LHCN-M2 (cell line): ENCODE results near the gene FRMD3. TPM values are rescaled to one million over a fixed set of nuclear protein-coding genes. Genes with fewer than 3 reads are reported as not detected.

Experiments used
- DNase-seq: peaks from one replicate; pipeline ENCODE4 v3.0.0-alpha.2; 2012; ENCODE audit warnings: low read depth
- total RNA-seq: library from RNA; depleted of rRNA; stranded (reverse); fragments of >200 nt; gene quantifications from 2 replicates; pipeline ENCODE4 v1.2.3, GENCODE V29; 2014

FRMD3 gene
- total RNA-seq, 1 experiment from 2014 or later, result 10.3 TPM

DNA sequence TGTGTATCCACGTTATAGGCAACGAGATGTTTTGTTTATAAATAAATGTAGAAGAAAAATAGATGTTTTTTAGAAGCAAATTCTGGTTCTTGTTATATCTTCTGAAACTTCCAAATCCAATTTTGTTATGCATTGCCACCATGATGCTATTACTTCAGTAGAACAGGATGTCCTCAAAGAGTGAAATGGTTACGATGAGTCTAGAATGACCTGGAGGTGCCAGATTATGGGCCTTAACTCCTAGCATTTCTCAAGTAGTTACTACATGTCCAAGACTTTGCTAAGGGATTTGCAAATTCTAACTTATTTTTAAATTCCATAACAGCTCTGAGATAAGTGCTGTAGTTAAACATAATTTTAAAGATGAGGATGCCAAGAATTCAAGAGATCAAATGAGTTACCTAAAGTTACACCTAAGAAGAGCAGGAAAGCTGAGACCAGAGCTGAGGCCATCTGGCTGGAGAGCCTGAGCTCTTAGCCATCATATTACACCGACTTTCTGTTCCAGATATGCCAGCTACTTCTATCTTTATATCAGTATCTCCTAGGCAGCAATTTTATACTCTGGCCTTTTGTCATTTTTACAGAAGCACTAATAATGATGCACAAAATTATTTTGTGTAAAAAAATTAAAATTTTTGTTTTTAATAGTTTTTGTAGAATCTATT lies 302.0 kb downstream of the FRMD3 start:
- no peak for DNase-seq

DNA sequence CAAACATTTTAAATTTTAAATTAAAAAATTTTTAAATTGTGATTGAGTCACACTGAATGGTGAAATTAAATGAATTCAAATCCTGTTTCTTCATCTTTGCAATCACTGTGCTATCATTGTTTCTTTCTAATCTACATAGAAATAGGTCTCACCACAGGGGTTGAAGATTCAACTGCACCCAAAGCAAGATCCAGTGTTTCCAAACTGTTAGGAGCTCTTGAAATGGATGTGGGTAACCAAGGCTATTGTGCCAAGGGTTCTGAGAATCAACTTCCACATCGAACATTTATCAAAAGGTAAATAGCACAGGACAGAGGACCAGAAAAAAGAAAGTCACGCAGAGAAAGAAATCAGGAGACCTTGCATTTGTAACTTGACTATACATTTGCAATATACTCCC lies 302.7 kb downstream of the FRMD3 start:
- no peak for DNase-seq

DNA sequence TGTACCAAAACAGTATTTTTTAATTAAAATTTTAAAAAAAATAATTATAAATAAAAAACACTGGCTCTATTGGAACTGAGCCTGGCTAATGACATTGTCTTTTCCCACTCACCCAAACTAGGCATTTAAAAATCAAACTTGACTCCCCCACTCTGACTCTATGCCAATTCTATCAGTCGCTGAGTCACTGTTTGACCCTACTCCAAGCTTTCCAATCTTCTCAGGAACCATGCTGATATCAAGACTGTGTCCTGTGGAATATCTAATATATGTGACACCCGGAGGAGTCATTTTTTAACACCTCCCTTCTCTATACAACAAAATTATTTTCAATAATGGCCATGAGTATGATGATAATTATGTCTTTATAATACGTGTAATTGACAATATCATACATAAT lies 303.7 kb downstream of the FRMD3 start:
- DNase-seq, result no peak

DNA sequence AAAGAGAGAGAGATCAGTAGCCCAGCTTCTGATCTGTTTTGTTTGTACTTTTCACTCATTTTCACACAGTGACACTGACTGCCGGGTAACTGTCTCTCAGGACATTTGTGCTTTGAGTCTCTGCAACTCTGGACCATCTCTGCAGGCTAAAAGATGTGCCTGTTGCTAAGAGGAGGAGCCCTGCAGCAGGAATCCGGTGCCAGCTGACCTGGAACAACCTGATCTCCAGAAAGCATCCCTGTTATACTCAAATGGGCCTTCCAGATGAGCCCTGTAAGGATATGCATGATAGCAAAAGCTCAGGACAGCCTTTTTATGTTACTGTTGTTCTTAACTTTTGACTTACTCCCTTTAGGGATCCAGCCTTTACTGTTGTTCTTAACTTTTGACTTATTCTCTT lies 304.6 kb downstream of the FRMD3 start:
- DNase-seq, result no peak

DNA sequence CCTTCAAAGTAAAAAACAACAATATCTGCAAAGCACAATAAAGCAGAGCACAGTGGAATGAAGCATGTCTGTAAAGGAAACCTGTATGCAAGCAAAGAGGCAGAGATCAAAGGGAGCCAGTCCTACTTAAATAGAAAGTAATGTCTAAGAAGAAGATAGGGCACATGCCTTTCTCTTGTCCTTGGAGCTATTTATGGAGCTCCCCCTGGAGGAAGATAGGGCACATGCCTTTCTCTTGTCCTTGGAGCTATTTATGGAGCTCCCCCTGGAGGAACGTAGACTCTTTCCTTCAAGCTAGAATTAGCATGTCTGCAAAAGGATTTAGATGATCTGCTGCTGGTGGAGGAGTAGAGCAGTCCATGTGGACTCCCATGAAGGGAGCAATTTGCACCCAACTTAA lies 307.2 kb downstream of the FRMD3 start:
- DNase-seq, result no peak

DNA sequence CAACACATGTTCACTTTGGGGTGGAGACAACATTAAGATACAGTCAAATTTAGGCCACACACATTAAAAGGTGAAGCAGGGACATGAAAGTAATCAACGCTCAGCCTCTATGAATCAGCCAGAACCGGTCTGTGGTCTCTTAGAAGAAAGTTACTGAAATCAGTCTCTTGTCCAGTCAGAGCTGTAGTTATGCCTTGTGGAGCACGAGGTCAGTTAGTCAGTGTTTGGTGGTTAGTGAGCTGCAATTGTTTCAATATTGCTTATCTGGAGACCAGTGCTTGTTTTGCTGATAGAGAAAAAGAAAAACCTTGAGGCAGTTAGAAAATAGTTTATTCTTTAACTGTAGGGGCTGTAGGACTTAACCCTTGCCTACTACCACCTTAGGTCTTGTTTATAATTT lies 317.5 kb downstream of the FRMD3 start:
- DNase-seq, result peak; percentile 84

DNA sequence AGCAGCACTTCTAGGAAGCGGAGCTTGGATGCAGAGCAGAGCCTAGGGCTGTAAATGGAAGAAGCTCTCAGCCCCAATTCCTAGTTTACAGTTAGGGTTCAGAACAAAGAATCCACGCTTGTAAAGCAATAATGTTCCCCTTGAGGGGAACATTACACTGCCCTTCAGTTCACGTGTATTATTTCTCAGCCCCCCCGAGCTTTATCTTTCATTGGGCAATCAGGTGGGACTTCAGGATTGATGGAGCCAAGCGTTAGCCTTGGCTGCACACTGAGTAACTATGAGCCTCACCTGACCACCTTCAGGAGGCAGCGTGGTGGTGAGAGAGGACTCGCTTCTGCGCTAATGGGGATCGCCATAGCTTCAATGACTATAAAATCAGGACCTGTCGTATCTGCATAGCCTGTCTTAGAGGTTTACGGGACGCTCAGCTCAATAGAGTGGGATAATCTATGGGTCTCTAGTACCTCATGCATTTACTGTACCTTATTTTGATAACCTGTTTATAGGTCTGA lies 318.2 kb downstream of the FRMD3 start:
- no peak for DNase-seq

DNA sequence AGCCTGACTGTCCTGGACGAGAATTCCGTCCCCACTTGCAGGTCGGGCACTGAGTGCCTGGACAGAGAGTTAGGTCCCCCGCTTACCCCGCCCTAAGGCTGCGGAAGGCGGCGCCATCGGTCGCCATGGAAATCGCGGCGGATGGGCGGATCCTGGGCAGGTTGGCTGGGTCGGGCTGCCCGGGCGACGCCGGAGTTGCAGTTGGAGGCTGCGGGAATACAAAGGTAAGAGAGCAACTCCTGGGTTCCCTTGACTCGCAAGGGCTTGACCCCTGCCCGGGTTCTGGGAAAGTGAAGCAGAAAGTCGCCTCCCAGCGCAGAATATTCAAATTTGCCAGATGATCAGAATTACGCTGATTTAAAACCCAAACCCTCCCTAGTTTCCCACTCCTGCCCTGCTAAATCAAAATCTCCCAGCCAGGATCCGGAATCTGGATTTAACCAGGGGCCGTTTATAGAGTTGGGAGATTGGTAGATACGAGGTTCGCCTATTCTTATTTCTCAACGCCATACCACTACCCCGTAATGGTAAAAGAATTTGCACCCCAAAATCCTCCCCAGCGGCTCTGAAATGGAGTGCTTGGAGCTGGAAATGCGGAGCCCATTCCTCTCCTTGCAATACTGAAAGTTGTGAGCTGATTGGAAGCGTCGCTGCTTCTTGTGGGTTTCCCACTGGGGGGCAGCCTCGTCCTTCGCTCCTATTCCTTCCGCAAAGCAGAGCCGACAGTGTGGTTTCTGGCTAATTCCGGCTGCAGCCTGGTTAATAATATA lies 318.9 kb downstream of the FRMD3 start:
- DNase-seq, result peak; percentile 71

DNA sequence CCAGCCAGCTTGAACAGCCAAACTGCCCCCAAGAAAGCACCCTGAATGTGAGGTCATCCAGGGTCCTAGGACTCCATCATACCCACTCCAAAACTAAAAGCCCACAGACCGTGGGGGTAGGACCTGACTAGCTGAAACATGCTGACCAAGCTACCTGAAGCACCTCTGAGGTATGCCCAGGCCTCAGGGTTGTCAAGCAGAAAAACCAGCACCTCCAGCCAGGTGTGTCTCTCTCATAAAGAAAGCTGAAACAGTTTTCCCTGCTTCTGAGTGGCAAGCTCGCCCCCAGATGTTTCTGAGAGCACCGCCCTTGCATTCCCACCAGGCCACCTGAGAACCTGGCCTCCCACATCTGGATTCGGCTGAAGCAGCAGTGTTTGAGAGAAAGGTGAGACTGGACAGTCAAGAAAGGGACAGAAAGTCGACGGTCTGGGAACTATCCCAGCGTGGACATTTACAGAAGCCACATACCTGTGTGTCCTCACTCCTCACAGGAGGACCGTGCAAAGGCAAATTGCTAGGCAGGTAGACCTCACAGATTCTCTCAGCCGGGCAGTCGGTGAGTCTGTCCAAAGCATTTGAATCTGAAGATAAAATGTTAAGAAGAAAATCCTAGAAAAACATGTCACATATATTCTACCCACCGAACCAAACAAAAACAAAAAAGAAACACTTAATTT lies 319.6 kb downstream of the FRMD3 start:
- no peak for DNase-seq

DNA sequence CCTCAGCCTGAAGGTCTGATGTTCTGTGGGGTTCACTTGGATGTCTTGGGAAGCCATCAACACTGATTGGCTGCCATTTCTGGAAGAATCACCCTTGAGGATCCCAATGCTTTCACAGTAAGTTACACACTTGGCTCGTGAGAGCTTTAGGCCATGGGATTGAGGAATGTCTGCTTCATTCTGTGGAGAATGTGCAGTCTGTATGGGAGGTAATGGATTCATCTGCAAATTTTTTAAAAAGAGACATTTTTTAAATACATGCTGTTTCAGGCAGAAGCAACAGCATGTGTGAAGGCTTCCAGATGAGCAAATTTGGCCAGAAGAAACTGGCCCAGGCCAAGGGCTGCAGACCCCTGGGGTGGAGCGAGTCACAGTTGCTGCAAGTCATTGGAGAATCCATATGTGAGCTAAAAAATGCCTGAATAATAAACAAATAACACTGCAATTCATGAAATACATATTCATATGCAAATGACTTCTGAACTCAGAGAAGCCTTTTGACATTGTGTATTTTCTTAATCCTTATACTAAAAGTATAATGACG lies 328.9 kb downstream of the FRMD3 start:
- DNase-seq, result no peak

DNA sequence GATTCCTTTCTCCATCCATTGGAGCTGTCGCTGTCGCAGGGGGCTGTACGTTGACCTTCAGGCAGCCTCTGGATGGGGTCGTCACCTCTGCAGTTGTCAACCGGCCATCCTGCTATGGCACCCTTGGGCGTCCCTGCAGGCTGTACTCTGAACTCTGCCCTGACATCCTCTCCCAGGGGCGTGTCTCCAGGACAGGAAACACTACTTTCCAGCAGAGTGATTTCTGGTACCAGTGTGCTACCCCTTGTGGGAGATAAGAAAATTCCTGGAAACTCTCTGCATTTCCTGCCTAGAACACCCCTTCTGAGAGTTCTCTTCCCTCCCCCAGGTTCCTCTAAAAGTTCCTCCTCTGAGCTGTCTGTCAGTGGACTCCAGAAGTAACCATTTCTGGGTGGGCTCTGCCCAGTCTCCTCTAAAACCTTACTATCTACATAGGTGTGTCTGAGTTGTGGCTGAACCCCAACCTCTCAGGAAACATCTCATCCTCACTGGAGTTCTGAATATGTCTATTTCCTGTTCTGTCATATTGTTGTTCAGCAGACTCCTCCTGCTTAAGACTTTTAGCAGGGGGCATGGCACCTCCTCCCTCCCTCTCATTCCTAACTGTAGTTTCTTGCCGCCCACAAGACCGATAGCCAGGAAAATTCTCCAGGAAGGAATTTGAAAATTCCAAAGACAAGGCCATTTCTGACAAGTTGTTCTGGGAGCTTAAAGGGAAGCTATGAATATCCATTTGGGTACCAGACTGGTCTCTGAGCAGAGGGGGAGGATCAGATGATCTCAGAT lies 329.9 kb downstream of the FRMD3 start:
- DNase-seq, result no peak

DNA sequence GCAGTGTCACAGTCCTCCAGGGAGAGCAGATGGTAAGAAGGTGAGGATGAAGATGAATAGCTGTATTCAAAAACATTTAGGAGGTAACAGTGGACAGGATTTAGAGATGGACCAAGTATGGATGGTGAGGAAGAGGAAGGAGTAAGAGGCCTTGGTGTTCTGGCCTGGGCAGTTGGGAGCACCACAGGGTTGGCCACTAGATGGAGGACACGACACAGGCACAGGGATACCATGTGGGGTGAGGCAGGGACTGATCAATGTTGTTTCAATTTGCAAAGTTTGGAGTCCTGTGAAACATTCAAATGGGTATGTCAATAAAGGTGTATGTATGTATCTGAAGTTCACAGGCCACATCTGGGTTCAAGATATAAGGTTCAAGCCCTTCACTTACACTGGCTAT lies 334.2 kb downstream of the FRMD3 start:
- DNase-seq, result no peak

DNA sequence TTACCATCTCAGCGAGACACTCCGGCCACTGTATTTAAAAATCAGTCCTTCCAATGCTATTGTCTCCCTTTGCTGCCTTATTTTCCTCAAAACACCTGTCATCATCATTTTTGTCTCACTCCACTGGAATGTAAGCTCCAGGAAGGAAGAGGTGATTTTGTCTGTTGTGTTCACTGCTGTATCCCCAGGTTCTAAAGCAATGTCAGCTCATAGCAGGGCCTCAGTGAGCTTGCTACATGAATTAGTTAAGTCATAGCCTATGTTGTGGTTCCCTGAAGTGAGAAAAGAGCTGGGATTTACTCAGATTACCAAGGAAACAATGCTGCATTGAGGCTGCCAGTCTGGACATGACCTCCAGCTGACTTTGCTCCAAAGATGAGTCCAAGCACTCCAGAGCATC lies 337.7 kb downstream of the FRMD3 start:
- DNase-seq, result no peak

DNA sequence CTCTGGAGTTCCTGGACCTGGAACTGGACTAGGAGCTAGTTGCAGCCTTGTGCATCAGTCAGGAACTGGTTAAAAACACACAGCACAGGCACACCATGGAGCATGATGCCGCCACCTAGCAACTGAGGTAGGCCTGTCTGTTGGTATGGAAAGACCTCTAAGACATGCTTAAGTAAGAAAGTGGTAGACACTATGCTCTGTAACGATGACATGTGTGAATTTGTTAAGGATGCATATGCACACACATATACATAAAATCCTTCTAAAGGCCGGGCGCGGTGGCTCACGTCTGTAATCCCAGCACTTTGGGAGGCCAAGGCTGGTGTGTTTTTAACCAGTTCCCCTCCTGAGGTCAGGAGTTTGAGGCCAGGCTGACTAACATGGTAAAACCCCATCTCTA lies 338.4 kb downstream of the FRMD3 start:
- DNase-seq, result no peak

DNA sequence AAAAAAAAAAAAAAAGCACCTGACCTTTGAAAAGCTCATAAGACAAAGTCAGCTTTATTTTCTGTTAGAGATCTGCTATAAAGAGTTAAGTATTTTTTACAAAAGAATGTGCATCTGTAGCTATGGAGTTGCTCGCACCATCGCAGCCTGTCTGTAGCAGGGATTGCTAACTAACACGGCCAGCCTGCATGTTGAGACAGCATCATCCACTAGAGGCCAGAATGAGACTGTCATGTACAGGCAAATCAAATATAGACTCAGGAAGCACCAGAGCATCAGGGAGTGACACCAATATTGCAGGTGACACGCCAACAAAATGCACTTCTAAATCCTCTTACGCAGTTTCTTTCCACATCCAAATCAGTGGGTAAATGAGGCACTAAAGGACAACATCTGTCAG lies 339.0 kb downstream of the FRMD3 start:
- DNase-seq, result peak; percentile 45

DNA sequence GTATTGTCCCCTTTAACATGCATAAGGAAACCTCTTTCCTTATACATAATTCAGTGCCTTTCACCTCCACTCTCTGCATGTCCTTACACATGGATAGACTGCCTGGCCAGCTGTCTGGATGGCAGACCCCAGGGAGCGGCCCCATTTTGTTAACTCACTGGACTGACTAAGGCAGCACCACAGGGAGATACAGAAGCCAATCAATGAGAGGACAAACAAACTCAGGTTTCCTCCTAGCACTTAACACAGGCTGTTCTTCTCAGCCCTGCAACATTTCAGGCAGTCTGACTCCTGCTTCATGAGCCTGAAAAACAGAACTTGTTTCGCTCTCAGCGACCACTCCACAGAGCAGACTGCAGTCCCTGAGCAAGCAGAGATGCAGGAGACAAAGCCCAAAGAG lies 339.8 kb downstream of the FRMD3 start:
- no peak for DNase-seq

DNA sequence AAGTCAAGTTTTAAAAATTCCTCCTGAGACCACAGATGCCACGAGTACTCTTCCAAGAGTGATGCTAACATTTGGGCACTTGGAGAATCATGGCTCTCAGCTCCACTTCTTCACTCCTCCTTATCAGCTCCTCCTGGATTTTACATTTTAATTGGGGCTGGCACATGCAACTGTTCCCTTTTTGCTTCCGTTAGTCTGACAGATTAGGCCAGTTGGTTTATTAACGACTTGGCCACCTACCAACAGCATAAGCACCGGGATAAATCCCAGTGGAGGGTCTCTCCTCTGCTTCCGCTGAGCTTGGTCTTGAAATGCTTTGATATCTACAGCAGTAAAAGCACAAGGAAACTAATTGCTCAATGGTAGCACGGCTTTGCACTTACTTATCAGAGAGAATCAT lies 340.6 kb downstream of the FRMD3 start:
- DNase-seq, result no peak

DNA sequence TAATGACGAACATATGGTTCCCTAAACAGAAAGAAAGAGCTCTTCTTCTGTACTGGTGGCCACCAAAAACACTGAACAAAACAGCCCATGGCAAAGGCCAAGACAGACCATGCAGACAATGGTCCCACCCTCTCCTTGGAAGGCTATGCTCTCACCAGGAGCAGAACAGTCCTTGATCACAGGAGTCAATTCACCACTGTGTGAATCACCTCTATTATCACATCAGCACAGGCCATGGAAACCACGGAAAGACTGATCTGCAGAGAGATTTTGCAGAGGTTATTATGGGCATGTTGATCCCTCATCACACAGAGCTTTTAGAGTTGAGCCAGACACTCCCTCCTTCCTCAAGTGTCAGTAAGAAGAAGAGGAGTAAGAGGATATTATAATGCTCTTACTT lies 341.3 kb downstream of the FRMD3 start:
- no peak for DNase-seq
